ENCODE measurements around the gene MTA2.

MTA2 gene

DNA sequence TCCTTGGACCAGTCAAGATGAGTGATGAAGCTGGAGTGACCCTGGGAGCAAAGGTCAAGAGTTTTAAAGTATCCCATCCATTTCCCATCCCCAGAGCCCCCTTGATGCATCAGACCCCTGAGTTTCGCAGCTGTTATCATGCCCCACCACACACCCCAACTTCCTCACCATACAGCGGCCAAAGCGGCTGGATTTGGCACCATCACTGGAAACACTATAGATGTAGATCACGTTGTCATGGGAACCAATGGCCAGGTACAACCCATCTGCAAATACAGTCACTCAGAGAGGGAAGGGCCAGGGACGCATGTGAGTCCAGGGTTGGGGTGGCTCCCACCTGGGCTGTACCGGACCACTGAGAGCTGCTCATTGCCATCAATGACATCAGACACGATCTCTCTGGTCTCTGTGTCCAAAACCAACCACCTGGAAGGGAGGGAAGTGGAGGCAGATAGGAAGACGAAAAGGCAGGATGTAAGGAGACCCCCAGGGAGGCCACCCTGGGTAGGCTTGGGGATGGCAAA, 2.2 kb upstream of the MTA2 start:
- Histone ChIP-seq H3K4me1 (ENCODE audit: control insufficient read depth, insufficient read depth, low read length) (peaks cover 30% of the 10 kb centered on the region), H3K4me3 (ENCODE audit: insufficient read depth, low read depth, low read length) (no peak overlapping the region), H3K36me3 (ENCODE audit: control insufficient read depth, insufficient read depth, low read length) (peaks cover under 1% of the 10 kb centered on the region), H3K27me3 (ENCODE audit: control insufficient read depth, insufficient read depth, low read length, poor library complexity, severe bottlenecking) (peaks cover 18% of the 10 kb centered on the region), H3K27ac (ENCODE audit: insufficient read depth, low read depth, low read length, poor library complexity, severe bottlenecking) (no peak overlapping the region), H3K9me3 (ENCODE audit: control insufficient read depth, low read length) (no peaks in the 10 kb centered on the region)
- WGBS, 2 experiments, result 93 to 96% methylated on average over 8 of the region's 8 CpGs

DNA sequence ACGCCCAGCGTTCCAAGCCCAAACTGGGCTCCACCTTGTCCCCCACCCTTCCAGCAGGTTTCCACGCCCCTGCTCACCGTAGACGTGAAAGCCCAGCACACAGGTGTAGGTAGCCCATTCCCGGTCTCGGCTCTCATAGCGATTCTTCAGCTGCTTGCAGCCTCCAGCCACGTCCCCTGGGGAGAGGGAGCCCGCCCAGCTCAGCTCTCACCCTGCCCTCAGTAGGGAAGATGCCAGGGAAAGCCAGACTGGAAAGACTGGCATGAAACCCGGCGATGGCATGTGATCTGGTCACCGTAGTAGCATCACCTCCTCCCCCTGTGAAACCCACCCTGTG, 1.4 kb upstream of the MTA2 start:
- H3K27me3 ChIP-seq (ENCODE audit: control insufficient read depth, insufficient read depth, low read length, poor library complexity, severe bottlenecking), result peaks cover 18% of the 10 kb centered on the region
- H3K27ac ChIP-seq (ENCODE audit: insufficient read depth, low read depth, low read length, poor library complexity, severe bottlenecking), result no peak overlapping the region
- peaks cover 30% of the 10 kb centered on the region for H3K4me1 ChIP-seq (ENCODE audit: control insufficient read depth, insufficient read depth, low read length)
- WGBS, 2 experiments, result 53 to 56% methylated on average over 13 of the region's 13 CpGs
- H3K4me3 ChIP-seq (ENCODE audit: insufficient read depth, low read depth, low read length), result peak overlapping the region; percentile 98
- no peaks in the 10 kb centered on the region for H3K9me3 ChIP-seq (ENCODE audit: control insufficient read depth, low read length)
- peaks cover 8% of the 10 kb centered on the region for H3K36me3 ChIP-seq (ENCODE audit: control insufficient read depth, insufficient read depth, low read length)

GRCh38 chr11:62602141-62603071, 741 bp upstream of the MTA2 start:
- H3K4me1 ChIP-seq (ENCODE audit: control insufficient read depth, insufficient read depth, low read length), result peaks cover 30% of the 10 kb centered on the region
- peak overlapping the region; percentile 78 for H3K27ac ChIP-seq (ENCODE audit: insufficient read depth, low read depth, low read length, poor library complexity, severe bottlenecking)
- H3K27me3 ChIP-seq (ENCODE audit: control insufficient read depth, insufficient read depth, low read length, poor library complexity, severe bottlenecking), result peaks cover 18% of the 10 kb centered on the region
- no peaks in the 10 kb centered on the region for H3K9me3 ChIP-seq (ENCODE audit: control insufficient read depth, low read length)
- WGBS, 2 experiments, result 3% methylated on average over 96 of the region's 96 CpGs
- peak overlapping the region; percentile 98 for H3K4me3 ChIP-seq (ENCODE audit: insufficient read depth, low read depth, low read length)
- peaks cover 13% of the 10 kb centered on the region for H3K36me3 ChIP-seq (ENCODE audit: control insufficient read depth, insufficient read depth, low read length)

DNA sequence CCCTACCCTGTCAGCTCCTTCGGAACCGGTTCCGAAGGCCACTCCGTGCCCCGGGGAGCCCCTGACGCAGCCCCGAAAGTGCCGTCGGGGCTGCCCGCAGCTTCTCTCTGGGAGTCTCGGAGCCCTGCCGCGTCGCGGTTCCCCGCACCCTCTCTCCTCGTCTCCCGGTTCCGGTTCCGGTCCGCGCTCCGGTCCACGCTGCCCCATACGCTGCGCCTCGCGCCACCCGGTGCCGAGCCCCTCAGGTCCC, 618 bp downstream of the MTA2 start:
- peaks cover 18% of the 10 kb centered on the region for H3K27me3 ChIP-seq (ENCODE audit: control insufficient read depth, insufficient read depth, low read length, poor library complexity, severe bottlenecking)
- 0% methylated on average over 30 of the region's 30 CpGs for WGBS, 2 experiments
- H3K36me3 ChIP-seq (ENCODE audit: control insufficient read depth, insufficient read depth, low read length), result peaks cover 20% of the 10 kb centered on the region
- H3K27ac ChIP-seq (ENCODE audit: insufficient read depth, low read depth, low read length, poor library complexity, severe bottlenecking), result peak overlapping the region; percentile 84
- peak overlapping the region; percentile 98 for H3K4me3 ChIP-seq (ENCODE audit: insufficient read depth, low read depth, low read length)
- no peaks in the 10 kb centered on the region for H3K9me3 ChIP-seq (ENCODE audit: control insufficient read depth, low read length)
- peaks cover 30% of the 10 kb centered on the region for H3K4me1 ChIP-seq (ENCODE audit: control insufficient read depth, insufficient read depth, low read length)

DNA sequence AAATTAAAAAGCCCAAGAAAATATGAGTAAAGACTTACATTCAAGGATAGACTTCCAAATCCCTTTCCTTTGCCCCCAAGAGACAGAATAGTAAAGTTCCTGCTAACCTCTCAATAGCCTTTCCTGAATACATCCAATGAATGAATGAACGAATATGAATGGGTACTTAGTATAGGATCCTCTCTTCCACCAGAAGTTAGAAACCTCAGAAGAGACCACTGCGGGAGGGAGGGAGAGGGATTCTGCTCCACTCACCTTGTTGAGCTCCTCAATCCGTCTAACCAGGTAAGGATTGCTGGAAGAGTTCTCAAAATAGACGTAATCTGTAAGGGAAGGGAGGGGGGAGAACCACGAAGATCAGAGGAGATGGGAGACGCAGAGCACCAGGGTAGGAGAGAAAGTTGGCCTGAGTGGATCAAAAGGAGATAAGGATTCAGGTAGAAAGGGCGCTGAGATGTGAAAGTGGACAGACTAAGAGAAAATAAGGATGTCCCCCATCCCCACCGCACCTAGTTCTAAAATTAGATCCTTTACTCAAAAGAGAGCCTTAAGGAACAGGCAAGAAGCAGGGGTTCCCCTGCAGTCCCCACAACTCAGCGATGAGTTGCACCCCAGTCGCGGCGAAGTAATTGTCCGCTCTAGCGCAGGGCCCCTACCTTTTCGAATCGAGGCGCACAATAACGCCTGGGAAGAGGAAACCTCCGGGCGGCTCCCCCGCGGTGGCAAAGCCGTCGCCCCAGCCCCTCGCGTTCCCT, 1.1 kb downstream of the MTA2 start:
- Histone ChIP-seq H3K27ac (ENCODE audit: insufficient read depth, low read depth, low read length, poor library complexity, severe bottlenecking) (peak overlapping the region; percentile 84), H3K4me1 (ENCODE audit: control insufficient read depth, insufficient read depth, low read length) (peaks cover 30% of the 10 kb centered on the region), H3K4me3 (ENCODE audit: insufficient read depth, low read depth, low read length) (peak overlapping the region; percentile 98), H3K27me3 (ENCODE audit: control insufficient read depth, insufficient read depth, low read length, poor library complexity, severe bottlenecking) (peaks cover 18% of the 10 kb centered on the region), H3K36me3 (ENCODE audit: control insufficient read depth, insufficient read depth, low read length) (peaks cover 25% of the 10 kb centered on the region), H3K9me3 (ENCODE audit: control insufficient read depth, low read length) (no peaks in the 10 kb centered on the region)
- 1 to 3% methylated on average over 26 of the region's 26 CpGs for WGBS, 2 experiments

DNA sequence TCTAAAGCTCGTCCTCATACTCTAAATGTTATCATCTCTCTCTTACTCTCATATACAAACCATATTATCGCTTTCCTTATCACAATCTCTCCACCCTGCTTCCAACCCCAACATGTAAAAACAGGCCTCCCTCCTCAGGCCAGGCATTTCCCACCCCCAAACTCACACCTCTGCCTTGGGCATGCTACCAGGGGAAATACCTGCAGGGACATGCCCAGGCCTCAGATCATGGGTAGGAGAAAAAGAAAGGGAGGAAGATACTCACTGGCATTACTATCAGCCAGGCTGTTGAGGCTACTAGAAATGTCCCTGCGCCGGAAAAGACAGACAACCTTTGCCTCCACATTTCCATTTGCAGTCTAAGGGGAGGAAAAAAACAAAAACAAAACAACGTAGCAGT, 1.8 kb downstream of the MTA2 start:
- Histone ChIP-seq H3K27ac (ENCODE audit: insufficient read depth, low read depth, low read length, poor library complexity, severe bottlenecking) (no peak overlapping the region), H3K27me3 (ENCODE audit: control insufficient read depth, insufficient read depth, low read length, poor library complexity, severe bottlenecking) (peaks cover 18% of the 10 kb centered on the region)

DNA sequence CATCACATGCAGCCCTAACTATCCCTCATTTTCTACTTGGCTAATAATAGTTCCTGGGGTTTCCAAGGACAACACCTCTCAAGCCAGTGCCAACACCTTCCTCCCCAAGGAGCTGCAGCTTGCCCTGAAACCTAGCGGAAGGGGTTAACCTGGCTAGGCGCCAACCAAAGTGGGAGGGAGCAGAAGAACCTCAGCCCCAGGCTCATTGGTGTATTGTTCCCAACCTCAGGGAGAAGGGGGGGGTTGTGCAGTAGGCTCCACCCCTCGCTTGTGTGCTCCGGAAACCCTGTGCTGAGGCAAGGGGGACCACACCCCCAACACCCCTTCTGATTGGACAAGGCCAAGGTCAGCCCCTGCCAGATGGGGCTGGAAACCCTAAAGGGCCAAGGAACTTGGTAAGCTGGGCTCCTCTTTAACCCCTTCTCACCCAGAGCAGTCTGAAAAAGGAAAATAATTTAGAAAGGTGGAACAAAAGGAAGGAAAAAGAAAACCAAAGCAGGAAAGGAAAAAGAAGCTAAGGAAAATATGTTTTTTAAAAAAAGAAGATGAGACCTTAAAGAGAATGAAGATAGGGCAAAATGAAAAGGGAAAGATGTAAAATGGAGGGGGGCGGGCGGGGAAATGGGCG, 2.5 kb downstream of the MTA2 start:
- H3K4me3 ChIP-seq (ENCODE audit: insufficient read depth, low read depth, low read length), result no peak overlapping the region
- H3K36me3 ChIP-seq (ENCODE audit: control insufficient read depth, insufficient read depth, low read length), result peaks cover 33% of the 10 kb centered on the region
- no peaks in the 10 kb centered on the region for H3K9me3 ChIP-seq (ENCODE audit: control insufficient read depth, low read length)
- WGBS, 2 experiments, result 65 to 66% methylated on average over 7 of the region's 7 CpGs
- peaks cover 18% of the 10 kb centered on the region for H3K4me1 ChIP-seq (ENCODE audit: control insufficient read depth, insufficient read depth, low read length)
- H3K27ac ChIP-seq (ENCODE audit: insufficient read depth, low read depth, low read length, poor library complexity, severe bottlenecking), result no peak overlapping the region
- H3K27me3 ChIP-seq (ENCODE audit: control insufficient read depth, insufficient read depth, low read length, poor library complexity, severe bottlenecking), result peaks cover 18% of the 10 kb centered on the region

More for the DNA sequence above, 1.8 kb downstream of the MTA2 start:
- no peaks in the 10 kb centered on the region for H3K9me3 ChIP-seq (ENCODE audit: control insufficient read depth, low read length)
- 79 to 80% methylated on average over 5 of the region's 5 CpGs for WGBS, 2 experiments
- H3K36me3 ChIP-seq (ENCODE audit: control insufficient read depth, insufficient read depth, low read length), result peaks cover 27% of the 10 kb centered on the region
- H3K4me3 ChIP-seq (ENCODE audit: insufficient read depth, low read depth, low read length), result peak overlapping the region; percentile 98
- peaks cover 24% of the 10 kb centered on the region for H3K4me1 ChIP-seq (ENCODE audit: control insufficient read depth, insufficient read depth, low read length)

- Histone ChIP-seq H3K27ac (ENCODE audit: insufficient read depth, low read depth, low read length, poor library complexity, severe bottlenecking) (no peak overlapping the region), H3K9me3 (ENCODE audit: control insufficient read depth, low read length) (no peaks in the 10 kb centered on the region), H3K36me3 (ENCODE audit: control insufficient read depth, insufficient read depth, low read length) (peaks cover 39% of the 10 kb centered on the region), H3K4me3 (ENCODE audit: insufficient read depth, low read depth, low read length) (no peak overlapping the region), H3K4me1 (ENCODE audit: control insufficient read depth, insufficient read depth, low read length) (peaks cover 14% of the 10 kb centered on the region), H3K27me3 (ENCODE audit: control insufficient read depth, insufficient read depth, low read length, poor library complexity, severe bottlenecking) (no peaks in the 10 kb centered on the region)
- 94 to 97% methylated on average over 8 of the region's 8 CpGs for WGBS, 2 experiments
These were observed 6.5 kb downstream of the MTA2 start for GRCh38 chr11:62595124-62595523.

DNA sequence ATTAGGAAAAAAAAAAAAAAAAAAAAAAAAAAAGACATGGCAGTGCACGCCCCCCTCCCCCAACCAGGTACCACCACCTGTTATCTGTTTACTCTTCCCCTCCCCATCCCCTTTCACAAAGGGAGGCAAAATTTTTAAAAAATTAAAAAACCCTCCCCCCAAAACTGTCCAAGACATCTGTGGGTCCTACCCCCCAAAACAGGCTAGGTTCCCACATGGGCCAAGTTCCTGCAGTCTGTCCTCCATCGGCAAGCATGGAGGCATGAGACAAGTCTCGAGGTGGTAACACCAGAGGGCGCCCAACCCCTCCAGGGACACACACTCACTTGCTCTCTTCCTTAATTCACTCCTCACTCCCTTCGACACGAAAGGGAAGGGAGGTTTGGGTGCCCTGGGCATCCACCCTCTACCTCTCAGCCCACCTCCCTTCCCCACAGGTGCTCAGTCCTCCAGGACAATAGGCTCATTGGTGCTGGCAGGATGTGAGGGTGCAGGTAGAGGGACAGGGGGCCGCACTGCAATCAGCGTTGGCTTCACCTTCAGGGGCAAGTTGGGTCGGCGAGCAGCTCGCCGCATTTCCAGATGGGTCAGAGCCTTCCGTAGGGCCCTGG, 8.1 kb downstream of the MTA2 start:
- whole genome bisulfite sequencing, 2 experiments, result 67 to 69% methylated on average over 13 of the region's 13 CpGs
- H3K27ac ChIP-seq (ENCODE audit: insufficient read depth, low read depth, low read length, poor library complexity, severe bottlenecking), result peak overlapping the region; percentile 44
- H3K4me3 ChIP-seq (ENCODE audit: insufficient read depth, low read depth, low read length), result no peak overlapping the region
- H3K27me3 ChIP-seq (ENCODE audit: control insufficient read depth, insufficient read depth, low read length, poor library complexity, severe bottlenecking), result no peaks in the 10 kb centered on the region
- peaks cover 36% of the 10 kb centered on the region for H3K36me3 ChIP-seq (ENCODE audit: control insufficient read depth, insufficient read depth, low read length)
- no peaks in the 10 kb centered on the region for H3K9me3 ChIP-seq (ENCODE audit: control insufficient read depth, low read length)
- H3K4me1 ChIP-seq (ENCODE audit: control insufficient read depth, insufficient read depth, low read length), result peaks cover 3% of the 10 kb centered on the region
